ENCODE measurements around the gene PTPRK.

DNA sequence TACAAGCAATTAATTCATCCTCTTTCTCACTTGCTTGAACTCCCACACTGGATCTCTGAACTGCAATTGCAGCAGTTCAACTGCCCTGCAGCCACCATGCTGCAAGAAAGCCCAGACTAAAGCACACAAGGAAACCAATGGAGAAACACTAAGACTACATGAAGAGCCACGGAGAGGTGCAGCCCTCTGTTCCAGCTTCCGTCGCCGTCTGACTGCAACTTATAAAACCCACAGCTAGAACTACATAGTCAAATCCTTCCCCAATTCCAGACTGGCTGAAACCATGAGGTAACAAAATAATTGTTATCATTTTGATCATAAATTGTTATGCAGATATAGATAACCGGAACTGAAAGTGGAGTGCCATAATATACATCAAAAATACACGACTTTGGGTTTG is 598.4 kb downstream of the PTPRK start:
- TF ChIP-seq, protein P1, sequence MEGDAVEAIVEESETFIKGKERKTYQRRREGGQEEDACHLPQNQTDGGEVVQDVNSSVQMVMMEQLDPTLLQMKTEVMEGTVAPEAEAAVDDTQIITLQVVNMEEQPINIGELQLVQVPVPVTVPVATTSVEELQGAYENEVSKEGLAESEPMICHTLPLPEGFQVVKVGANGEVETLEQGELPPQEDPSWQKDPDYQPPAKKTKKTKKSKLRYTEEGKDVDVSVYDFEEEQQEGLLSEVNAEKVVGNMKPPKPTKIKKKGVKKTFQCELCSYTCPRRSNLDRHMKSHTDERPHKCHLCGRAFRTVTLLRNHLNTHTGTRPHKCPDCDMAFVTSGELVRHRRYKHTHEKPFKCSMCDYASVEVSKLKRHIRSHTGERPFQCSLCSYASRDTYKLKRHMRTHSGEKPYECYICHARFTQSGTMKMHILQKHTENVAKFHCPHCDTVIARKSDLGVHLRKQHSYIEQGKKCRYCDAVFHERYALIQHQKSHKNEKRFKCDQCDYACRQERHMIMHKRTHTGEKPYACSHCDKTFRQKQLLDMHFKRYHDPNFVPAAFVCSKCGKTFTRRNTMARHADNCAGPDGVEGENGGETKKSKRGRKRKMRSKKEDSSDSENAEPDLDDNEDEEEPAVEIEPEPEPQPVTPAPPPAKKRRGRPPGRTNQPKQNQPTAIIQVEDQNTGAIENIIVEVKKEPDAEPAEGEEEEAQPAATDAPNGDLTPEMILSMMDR (IDR thresholded peaks at IDR 0.05 in 4 of 5, conservative IDR thresholded peaks at IDR 0.05 in 1 of 5) = no peak
- TF ChIP-seq POLR2A (IDR thresholded peaks at IDR 0.05) = no peak
